Esophagus squamous epithelium (tissue), 5 donors: ENCODE measurements around the gene BFSP2. TPM values are rescaled to one million over a fixed set of nuclear protein-coding genes. Genes with fewer than 3 reads are reported as not detected.

Experiments
- DNase-seq: peaks from one replicate; lab custom pipeline; 2025; lab: John Stamatoyannopoulos, UW
- H3K27ac ChIP-seq, 4 donors: fragments of 200-600 bp; sonication (generic); one replicate each; pipeline ENCODE4 v1.5.1; 2016 to 2019; ENCODE audit warnings: mild to moderate bottlenecking in 1 of 4
- H3K27me3 ChIP-seq, 4 donors: fragments of 200-600 bp; sonication (generic); 1 replicate in 3 of 4; 2 replicates in 1 of 4; pipeline versions ENCODE4 v1.5.1 to v1.6.0; 2017 to 2021; ENCODE audit warnings: antibody characterized with exemption in 1 of 4
- H3K36me3 ChIP-seq, 3 donors: fragments of 200-600 bp; sonication (generic); one replicate each; pipeline ENCODE4 v1.5.1; 2016 to 2019
- H3K4me1 ChIP-seq, 3 donors: fragments of 200-600 bp; sonication (generic); one replicate each; pipeline ENCODE4 v1.5.1; 2017 to 2019
- H3K4me3 ChIP-seq, 4 donors: fragments of 200-600 bp; sonication (generic); 1 replicate in 3 of 4; 2 replicates in 1 of 4; pipeline ENCODE4 v1.5.1; 2016 to 2019; ENCODE audit warnings: mild to moderate bottlenecking in 2 of 4, moderate library complexity in 1 of 4
- H3K9me3 ChIP-seq, 3 donors: fragments of 200-600 bp; sonication (generic); one replicate each; pipeline ENCODE4 v1.5.1; 2016 to 2019
- CTCF ChIP-seq, 6 experiments: fragments of 450-650 bp in 4 of 6; fragments of 200-600 bp in 2 of 6; sonication (generic) in 2 of 6; IDR thresholded peaks; one replicate each; pipeline ENCODE4 v1.5.1; 2016 to 2019; ENCODE audit warnings: antibody characterized with exemption in 6 of 6, mild to moderate bottlenecking in 4 of 6, moderate library complexity in 4 of 6
- POLR2A ChIP-seq, 4 donors: fragments of 450-650 bp; IDR thresholded peaks; one replicate each; pipeline ENCODE4 v1.6.1; 2017; ENCODE audit warnings: antibody characterized with exemption in 4 of 4, mild to moderate bottlenecking in 4 of 4, moderate library complexity in 3 of 4
- WGBS, 2 donors: methylation state at CpG; one replicate each; pipeline ENCODE4 v1.1.5; 2018; 5-methylcytosine and 5-hydroxymethylcytosine counted together
- intact Hi-C: fragments of 100-400 bp; cut with DNase I; formaldehyde crosslinking; loops from one replicate; pipeline ENCODE4 v1.15.0; 2022
- total RNA-seq, 4 donors: library from RNA; depleted of rRNA; stranded (reverse); fragments of >200 nt; gene quantifications; one replicate each; pipeline ENCODE4 v1.1.0, GENCODE V29; 2016
- donor health status: DM: yes; HTN: yes; CAD: no.

BFSP2 gene
- total RNA-seq, 4 donors from 2014 or later: not detected

DNA sequence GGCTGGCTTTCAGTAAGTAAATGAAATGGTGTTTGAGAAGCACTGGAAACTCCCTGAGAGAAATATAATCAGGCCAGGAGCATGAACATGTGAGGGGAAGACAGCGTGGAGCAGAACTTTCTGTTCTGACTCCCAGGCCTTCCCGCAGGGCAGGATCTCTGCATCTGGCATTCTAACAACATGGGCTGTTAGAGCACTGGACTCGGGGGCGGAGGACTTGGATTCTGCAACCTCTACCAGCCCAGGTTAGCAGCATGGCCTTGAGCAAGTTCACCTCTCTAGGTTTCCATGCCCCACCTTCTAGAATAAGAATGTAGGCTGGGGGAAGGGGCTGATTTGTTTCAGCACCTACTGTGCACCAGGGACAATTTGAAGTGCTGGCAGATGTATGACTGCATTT, 12.5 kb upstream of the BFSP2 start:
- 65 to 72% methylated on average over 4 of the region's 4 CpGs for WGBS, 2 donors
- H3K4me1 ChIP-seq: peaks cover 0 to 18% (median 4%) of the 10 kb centered on the region in 3 donors
- no peak overlapping the region for H3K27ac ChIP-seq
- H3K27me3 ChIP-seq: no peaks in the 10 kb centered on the region
- TF ChIP-seq POLR2A (IDR thresholded peaks at IDR 0.05) (no peak), CTCF (IDR thresholded peaks at IDR 0.05) (no peak)
- H3K36me3 ChIP-seq: no peaks in the 10 kb centered on the region
- DNase-seq: no peak
- intact Hi-C loops: loop anchor here (10.0 kb wide), 1 partner anchor 343 kb away; no protein-coding TSS in a partner anchor
- no peak overlapping the region for H3K4me3 ChIP-seq
- H3K9me3 ChIP-seq: no peaks in the 10 kb centered on the region

DNA sequence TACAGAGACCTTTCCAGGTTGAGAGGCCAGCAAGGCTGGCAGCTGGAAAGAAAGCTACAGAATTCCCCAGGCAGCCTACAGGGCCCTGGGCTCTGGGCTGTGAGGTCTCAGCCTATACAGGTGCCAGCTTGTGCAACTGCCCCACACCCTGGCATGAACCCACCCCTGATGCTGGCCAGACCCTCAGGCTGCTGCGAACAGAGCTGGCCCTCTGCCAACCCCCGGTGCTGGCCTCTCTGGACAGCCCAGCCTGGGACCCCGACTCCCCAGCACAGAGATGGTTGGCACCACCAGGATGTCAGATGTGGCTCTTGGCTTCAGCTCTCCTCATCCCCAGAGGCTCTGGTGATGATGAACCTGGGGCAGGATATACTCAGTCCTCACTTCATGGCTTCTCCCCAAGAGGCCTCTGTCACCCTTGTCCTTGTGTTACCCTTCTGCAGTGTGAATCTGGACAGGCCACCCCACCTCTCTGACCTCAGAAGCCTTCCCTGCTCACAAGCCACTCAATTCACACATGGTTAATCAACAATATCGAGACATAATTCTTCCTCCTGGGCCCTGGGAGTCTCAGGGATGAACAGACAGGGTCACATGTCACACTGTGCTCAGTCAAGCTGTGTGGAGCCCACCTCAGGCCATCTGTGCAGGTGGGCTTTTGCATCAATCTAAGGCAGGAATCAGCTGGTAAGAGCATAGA, 11.0 kb upstream of the BFSP2 start:
- intact Hi-C loops: loop anchor here (10.0 kb wide), 1 partner anchor 344 kb away; no protein-coding TSS in a partner anchor
- Histone ChIP-seq H3K4me1 (peaks cover 0 to 8% (median 4%) of the 10 kb centered on the region in 3 donors), H3K9me3 (no peaks in the 10 kb centered on the region), H3K27ac (no peak overlapping the region), H3K4me3 (no peak overlapping the region), H3K36me3 (no peaks in the 10 kb centered on the region), H3K27me3 (no peaks in the 10 kb centered on the region)
- 18 to 80% methylated on average over 1 to 3 of the region's 4 CpGs for WGBS, 2 donors
- TF ChIP-seq POLR2A (IDR thresholded peaks at IDR 0.05) (no peak), CTCF (IDR thresholded peaks at IDR 0.05) (no peak)
- no peak for DNase-seq

- intact Hi-C loops: no loop called here
- Histone ChIP-seq H3K36me3 (no peaks in the 10 kb centered on the region), H3K4me1 (no peaks in the 10 kb centered on the region), H3K27ac (no peak overlapping the region), H3K27me3 (no peaks in the 10 kb centered on the region), H3K4me3 (no peak overlapping the region), H3K9me3 (peaks cover 0 to 7% (median 0%) of the 10 kb centered on the region in 3 donors)
- DNase-seq: no peak
- WGBS, 2 donors: 82 to 91% methylated on average over 4 of the region's 4 CpGs
- TF ChIP-seq POLR2A (IDR thresholded peaks at IDR 0.05) (no peak), CTCF (IDR thresholded peaks at IDR 0.05) (no peak)
These were observed 9.1 kb upstream of the BFSP2 start for GRCh38 chr3:133390715-133391114.

- 50 to 82% methylated on average over 1 of the region's 1 CpG for WGBS, 2 donors
- H3K4me1 ChIP-seq: no peaks in the 10 kb centered on the region
- intact Hi-C loops: no loop called here
- no peak overlapping the region for H3K27ac ChIP-seq
- no peaks in the 10 kb centered on the region for H3K27me3 ChIP-seq
- peaks cover 0 to 7% (median 0%) of the 10 kb centered on the region in 3 donors for H3K9me3 ChIP-seq
- no peak overlapping the region for H3K4me3 ChIP-seq
- DNase-seq: no peak
- H3K36me3 ChIP-seq: no peaks in the 10 kb centered on the region
- no peak for TF ChIP-seq POLR2A (IDR thresholded peaks at IDR 0.05)
- TF ChIP-seq CTCF (IDR thresholded peaks at IDR 0.05): no peak
These were observed 6.7 kb upstream of the BFSP2 start for GRCh38 chr3:133393204-133393603.

DNA sequence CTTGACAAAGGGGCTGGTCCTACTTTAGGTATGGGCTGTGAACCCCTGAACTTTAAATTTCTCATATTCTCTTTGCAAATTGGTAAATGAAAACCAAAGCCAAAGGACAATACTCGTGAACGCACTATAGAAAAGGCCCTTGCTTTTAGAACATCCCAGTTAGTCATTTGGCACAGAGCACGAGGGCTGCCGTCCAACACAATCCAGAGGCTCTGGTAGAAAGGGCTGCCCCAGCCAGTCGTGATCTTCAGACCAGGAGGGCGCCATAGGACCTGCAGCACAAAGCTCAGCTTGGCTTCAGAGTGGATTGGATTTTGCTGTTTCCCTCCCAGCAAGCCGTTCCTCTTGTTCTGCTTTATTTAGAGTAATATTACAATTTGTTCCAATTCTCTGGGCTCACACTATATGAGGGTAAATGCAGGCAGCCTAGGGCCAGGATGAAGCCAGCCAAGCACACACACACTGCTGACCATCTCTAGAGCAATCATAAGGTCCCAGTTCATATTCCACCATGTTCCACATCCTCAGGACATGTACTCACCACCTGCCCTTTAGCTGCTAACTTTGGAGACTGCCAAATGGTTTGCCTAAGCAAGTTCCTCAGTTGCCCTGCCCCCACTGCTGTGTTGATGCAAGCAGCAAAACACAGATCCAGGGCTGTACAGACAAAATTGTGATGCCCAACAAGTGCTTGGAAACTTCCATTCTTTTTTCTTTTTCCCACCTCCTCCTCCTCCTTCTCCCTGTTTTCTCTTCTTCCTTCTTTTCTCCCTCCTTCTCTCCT, 6.0 kb upstream of the BFSP2 start:
- DNase-seq: no peak
- 27 to 31% methylated on average over 2 to 7 of the region's 7 CpGs for WGBS, 2 donors
- Histone ChIP-seq H3K9me3 (peaks cover 0 to 7% (median 0%) of the 10 kb centered on the region in 3 donors), H3K36me3 (no peaks in the 10 kb centered on the region), H3K27me3 (no peaks in the 10 kb centered on the region), H3K4me3 (no peak overlapping the region), H3K27ac (no peak overlapping the region), H3K4me1 (no peaks in the 10 kb centered on the region)
- intact Hi-C loops: no loop called here
- TF ChIP-seq POLR2A (IDR thresholded peaks at IDR 0.05) (no peak), CTCF (IDR thresholded peaks at IDR 0.05) (no peak)
